GM21423 (cell line): ENCODE measurements around the gene CCDC54.

Source experiments
- ATAC-seq: cut with Tn5 transposase; IDR thresholded peaks from one replicate; pipeline ENCODE4 v1.9.1; 2021; ENCODE audit warnings: mild to moderate bottlenecking, moderate library complexity; ENCODE audit not compliant: unreplicated experiment

CCDC54 gene

DNA sequence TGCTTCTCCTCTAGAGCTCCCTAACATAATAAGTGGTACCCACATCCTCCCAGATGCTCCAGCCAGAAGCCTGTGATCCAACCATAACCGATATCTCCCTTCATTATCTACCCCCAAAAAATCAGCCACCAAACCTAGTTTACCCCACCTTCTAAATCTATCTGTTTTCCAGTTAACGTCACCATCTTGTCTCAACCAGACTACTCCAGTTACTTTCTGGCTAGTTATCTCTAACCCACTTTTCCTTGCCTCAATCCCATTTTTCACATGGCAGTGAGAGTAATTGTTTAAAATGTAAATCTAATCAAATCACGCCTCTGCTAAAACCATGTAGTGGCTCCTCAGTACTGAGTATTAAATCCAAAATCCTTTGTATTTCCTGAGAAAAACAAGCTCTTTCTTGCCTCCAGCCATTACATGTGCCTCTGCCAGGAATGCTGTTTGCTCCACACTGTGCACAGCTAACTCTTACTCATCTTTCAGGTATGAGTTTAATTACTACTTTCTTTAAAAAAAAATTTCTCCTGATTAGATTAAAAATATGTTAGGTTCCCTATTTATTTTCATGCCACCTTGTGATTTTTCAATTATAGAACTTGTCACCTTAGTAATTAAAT lies 15.4 kb downstream of the CCDC54 start:
- ATAC-seq: no peak

DNA sequence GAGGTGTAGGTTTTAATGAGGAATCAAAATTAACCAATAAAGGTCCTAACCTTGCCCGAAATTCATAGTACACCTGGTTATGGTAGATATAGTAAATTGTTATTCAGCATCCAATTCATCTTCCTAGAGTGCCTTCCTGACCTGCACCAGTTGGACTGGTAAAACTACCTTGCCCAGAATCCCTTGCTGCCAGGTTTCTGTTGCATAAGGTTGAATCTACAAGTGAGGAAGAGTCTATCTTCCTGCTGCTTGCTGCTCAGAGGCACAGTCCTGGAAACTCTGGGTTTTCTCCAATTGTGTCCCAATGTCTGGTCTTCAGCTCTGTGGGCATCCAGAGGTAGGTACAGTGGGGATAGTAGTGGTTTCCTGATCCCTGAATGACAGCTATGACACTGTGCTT lies 17.3 kb downstream of the CCDC54 start:
- no peak for ATAC-seq

DNA sequence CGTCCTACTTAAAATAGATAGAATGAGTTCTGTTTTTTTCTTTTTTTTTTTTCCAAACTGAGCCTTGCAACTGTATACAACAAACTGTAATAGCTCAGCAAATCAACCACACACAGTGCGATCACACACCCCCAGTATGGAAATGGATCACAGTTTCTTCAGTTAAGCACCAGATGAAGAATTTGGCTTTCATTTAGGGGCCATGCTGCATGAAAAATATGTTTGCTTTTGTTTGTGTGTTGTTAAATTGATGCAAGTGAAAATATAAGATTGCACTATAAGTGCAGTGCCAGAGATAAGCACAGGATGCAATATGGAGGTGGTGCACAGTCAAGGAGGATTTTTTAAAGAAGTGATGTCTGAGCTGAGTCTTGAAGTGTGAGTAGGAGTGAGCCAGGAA lies 17.8 kb downstream of the CCDC54 start:
- ATAC-seq: no peak

DNA sequence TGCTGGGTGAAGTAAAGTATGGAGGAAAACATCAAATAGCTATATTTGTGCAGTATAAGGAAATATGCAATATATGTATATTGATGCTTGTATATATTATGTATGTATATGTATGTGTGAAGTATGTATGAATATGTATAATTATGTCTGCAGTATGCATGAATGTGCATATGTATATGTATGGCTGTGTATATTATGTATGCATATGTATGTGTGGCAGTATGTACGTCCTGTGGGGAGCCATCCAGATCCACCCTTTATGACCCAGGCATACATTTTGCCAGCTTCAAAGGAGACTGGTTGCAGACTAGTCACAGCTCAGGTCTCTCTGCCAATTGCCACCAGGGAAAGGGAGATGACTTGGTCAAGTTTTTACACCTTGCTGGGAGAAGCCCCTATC lies 24.1 kb downstream of the CCDC54 start:
- ATAC-seq: no peak

DNA sequence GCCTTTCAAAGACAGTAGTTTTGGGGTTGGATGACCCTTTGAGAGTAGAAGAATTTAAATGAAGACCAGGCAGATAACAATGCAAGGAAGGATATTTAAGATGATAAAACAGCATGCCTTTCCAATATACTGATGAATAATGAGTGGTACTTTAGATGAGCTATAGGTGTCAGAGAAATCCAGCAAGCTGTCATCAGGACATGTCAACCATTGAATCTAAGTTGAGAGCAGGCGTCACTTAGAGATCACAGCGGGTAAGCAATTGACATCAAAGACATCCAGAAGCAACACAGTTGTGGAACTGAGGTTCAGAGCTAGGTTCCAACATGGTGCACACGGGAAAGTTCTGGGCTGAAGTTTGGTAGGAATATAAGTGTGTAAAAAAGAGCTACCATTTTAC lies 25.0 kb downstream of the CCDC54 start:
- no peak for ATAC-seq

DNA sequence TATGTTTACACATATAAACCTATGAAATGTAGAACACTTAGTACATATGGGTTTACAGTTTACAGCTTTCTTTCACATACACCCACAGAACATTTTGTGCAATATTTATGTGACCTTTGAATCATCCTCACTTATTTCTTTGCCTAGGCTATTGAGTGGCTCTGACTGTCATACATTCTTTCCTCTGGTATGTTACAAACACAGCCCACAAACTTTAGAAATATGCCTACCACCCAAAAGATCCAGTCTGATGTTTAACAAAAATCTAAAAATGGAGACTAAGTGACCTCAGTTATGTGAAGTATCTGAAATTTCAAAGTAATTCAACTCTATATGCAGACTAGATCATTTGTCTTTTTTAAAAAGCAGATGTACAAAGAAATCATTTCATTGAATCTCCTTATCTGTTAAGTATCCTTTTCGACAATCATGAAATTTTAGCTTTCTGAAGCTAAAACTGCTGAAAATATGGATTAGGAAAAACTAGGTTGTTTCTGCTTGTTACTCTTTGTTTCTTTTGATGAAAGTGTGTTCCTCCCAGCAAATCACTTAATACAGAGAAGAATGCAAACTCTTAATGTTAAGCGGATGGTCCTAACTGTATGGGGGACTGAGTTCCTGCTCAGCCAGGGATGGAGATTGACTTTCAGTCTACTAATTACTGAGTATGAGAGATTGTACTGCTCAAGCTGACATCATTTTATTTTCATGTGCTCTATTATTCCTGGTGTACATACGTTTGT lies 27.7 kb downstream of the CCDC54 start:
- ATAC-seq: no peak

DNA sequence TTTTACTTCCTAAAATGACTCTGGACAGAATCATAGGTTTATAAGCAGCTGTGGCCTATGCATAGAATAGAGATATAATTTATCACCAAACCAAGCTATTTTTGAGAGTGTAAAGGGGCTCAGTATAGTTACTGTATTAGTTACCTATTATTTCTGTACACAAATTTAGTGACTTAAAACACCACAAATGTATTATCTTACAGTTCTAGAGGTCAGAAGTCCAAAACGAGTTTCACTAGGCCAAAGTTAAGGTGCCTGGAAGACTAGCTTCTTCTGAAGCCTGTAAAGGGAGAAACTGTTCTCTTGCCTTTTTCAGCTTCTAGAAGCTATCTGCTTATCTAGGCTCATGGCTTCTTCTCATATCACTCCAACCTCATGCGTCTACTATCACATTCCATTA lies 30.1 kb downstream of the CCDC54 start:
- no peak for ATAC-seq

DNA sequence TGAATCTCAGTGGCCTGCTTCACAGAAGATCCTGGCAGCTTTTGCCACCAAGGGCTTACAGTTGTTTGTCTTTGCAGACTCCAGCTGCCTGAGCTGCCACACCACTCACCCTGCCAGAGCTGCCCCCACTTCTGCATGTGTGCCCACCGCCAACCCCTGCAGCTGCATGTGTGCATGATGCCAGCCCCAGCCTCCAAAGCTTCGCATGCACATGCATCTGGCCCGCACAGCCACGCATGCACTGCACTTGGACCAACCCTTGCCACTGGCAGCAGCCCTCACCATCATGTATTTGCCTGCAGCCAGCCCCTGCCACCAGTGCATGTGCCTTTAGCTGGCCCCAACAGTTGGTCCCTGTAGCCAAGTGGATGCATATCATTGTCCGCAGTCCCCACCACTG lies 31.3 kb downstream of the CCDC54 start:
- ATAC-seq: no peak

DNA sequence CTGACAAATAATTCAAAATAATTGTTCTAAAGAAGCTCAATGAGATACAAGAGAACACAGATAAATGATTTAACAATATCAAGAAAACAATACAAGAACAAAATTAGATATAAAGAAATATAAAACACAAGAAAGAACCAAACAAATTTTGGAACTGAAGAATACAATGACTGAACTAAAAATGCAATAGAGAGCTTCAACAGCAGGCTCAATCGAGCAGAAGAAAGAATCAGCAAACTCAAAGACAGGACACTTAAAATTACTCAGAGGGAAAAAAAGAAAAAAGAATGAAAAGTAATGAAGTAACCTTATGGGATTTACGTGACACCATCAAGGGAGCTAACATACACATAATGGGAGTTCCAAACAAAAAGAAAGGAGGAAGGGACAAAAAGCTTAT lies 32.1 kb downstream of the CCDC54 start:
- ATAC-seq: no peak

DNA sequence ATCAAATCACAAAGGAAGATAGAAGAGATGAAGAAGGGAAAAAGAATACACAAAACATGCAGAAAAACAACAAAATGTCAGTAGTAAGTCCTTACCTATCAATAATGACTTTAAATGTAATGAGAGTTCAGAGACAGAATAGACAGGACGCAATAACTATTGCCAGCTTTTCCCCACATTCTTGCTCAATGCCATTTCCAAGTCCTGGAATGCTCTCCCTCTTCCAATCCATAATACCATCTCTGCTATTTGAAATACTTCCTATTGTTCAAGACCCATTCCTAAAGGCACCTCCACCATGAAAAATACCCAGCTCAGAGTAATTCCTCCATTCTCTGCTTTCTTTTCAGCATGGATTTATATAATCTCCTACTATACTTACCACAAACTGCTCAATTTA lies 33.4 kb downstream of the CCDC54 start:
- ATAC-seq: no peak

DNA sequence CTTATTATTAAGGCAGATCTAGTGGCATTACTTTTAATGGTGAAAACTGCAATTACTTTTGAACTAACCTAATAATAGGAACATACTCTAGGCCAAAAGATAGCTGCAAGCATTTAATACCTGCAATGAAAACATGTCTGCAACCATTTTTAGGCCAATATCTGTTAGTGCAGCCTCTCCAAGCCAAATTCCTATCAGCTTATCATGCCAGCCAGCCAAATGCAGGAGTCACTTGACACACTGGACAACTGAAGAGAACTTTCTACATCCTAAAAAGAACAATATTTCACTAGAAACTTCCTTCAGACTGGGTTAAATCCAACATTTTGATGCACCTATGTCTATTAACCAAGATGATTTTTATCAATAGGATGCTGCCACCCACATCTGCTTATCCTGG lies 33.8 kb downstream of the CCDC54 start:
- ATAC-seq: no peak

DNA sequence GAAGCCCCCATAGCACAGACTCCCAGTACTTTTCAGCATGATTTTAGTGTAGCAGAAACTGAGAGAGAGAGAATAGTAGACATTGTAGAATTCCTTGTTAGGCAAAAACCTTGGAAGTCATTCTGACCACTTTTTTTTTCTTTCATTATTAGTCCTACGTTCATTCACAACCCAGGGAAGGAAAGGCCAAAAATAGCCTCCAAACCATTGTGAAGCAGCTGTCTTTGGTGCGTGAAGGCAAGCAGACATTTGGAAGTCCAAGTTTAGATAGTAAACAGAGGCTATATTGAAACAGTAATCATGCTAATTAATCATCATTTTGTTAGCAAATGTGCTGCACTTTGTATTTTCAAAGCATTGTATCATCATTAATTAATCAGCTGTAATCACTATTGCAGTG lies 34.5 kb downstream of the CCDC54 start:
- ATAC-seq: no peak

DNA sequence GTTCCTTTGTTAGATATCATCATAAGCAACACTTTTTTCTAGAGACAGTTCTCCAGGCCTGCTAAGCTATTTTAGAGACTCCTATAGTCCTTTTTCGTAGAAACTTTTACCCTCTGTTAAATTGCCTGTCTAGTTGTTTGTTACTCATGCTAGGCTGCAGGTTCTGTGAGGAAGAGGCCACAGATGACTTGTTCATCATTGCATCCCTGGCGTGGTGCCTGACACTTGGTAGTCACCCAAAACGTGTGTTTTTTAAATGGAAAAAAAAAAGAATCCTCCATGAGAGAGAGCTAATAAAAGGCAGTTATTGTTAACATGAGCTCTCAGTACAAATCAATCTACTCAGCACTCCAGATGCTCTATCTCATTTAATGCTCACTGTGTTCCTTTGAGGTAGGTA lies 35.1 kb downstream of the CCDC54 start:
- no peak for ATAC-seq

DNA sequence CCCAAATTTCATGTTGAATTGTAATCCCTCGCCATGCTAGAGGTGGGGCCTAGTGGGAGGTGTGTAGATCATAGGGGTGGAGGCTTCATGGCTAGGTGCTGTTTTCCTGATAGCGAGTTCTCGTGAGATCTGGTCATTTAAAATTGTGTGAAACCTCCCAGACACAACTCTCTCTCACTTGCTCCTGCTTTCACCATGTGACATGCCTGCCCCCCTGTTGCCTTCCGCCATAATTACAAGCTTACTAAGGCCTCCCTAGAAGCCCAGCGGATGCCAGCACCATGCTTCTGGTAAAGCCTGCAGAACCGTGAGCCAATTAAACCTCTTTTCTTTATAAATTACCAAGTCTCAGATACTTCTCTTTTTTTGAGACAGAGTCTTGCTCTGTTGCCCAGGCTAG lies 36.0 kb downstream of the CCDC54 start:
- no peak for ATAC-seq

DNA sequence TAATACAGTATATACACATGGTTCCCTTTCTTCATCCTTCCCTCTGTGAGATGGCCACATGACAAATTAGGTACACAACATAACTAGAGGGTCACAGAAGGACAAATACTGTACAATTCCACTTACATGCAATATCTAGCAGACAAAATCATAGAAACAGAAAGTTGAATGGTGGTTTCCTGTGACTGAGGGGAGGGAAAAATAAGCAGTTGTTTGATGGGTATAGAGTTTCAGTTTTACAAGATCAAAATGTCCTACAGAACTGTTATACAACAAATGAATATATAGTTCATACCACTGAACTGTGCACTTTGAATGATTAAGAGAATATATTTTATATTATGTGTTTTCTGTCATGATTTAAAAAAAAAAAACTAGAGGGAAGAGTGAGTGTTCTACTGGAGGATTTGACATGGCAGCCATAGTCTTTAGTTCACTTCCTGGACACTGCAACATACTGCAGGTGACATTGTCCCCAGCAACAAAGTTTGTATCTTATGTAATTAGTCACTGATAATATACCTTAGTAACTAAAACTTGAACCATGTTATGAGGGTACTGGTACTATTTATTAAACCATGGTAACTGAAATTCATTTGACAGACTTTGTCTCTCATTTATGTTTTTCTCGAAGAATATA lies 37.2 kb downstream of the CCDC54 start:
- ATAC-seq: peak; percentile 95

DNA sequence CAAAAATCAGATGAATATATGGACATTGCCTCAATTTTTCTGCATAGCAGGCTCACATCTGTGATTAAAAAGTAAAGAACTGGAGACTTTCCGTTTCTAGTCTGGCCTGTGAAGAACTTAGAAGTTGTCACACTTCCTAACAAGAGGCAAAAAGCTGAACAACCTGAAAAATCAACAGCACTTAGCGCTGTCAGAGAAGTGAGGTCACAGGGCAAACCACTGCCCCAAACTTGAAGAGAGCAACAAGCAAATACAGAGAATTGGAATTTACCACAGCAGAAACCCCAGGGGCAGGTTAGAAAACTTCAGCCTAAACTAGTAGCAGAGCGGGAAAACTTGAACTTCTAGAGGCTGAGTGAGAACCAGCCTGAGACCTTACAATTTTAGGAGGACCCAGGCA lies 38.9 kb downstream of the CCDC54 start:
- ATAC-seq: no peak

DNA sequence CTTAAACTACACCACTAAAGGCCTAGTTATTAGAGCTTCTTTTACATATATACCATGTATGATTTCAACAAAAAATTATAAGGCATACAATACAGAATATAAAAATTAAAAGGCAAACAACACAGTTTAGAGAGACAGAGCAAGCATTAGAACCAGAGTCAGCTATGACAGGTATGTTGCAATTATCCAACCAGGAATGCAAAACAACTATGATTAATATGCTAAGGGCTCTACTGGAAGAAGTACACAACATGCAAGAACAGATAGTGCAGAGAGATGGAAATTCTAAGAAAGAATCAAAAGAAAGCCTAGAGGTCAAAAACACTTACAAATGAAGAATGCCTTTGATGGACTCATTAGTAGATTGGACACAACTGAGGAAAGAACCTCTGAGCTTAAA lies 39.6 kb downstream of the CCDC54 start:
- ATAC-seq: no peak

DNA sequence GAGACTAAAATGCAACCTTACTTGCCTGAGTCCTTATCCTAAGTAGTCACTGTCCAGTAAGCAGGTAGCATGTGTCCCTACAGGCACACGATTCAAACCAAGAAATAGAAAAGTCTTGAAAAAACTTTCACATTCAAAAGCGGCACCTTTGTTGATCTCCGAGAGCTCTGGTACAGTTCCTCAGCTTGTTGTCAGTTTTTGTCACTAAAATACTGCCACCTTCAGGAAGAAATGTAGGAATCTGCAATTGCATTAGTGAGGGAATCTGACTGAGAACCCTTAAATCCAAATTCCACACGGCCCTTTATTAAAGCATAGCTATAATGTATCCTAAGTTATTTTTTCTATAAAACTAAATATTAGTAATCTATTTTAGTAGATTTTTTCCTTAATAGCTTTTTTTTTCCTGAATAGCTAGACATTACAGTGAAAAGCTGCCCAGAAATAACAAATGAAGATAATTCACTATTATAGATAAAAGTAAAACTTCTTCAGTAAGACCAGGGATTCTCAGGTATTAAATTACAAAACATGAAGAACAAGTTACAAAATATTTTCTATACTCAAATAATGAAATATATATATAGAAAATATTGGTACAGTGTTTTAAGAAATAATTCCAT lies 44.0 kb downstream of the CCDC54 start:
- peak; percentile 88 for ATAC-seq

DNA sequence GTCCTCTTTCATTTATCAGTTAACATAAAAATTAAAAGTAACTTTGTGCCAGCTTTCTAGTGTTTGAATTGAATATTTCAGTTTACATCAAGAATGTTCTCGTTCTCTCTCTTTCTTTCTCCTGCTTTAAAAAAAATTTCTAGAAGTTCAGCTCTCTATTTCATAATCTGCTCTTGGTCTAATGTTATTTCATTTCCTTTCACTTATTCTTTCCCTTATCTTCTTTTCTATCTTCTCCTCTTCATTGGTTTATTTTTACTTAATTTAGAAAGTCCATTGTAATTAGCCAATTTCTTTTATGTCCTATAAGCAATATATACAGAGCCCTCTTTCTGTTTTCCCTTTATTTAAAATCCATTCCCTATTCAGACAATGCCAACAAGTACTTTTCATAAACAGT lies 44.6 kb downstream of the CCDC54 start:
- ATAC-seq: no peak

DNA sequence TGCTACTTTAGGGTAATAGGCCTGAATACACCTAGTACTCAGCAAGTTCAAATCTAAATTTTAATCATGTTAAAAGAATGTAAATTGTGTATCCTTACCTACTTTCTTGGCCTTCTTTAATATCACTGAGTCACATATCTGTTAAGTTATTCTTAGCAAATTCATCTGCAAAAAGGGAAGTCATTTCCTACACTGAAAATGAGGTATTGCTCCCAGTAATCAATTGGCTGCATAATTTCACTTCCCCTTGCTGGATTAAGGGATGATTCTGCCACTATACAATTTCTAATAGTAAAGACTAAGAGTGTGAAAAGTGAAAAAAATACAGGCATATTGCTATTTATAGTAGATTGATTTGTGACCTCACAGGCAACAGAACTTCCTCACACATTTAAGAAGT lies 47.8 kb downstream of the CCDC54 start:
- no peak for ATAC-seq

DNA sequence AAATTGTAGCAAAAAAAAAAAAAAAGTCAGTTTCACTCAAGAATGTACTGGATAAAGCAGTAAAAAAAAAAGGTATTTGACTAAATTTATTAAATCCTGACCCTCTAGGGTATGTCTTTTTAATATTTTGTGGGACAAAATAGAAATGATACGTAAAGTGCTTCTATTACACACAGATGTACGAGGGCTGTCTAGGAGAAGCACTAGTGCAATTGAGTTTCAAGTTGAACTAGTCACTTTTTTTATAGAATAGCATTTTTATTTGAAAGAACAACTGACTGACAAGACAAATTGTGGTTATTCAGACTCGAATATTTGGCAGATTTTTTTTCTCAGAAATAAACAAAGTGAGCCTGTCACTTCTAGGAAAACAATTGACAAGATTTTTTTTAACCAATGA lies 49.0 kb downstream of the CCDC54 start:
- ATAC-seq: no peak
